B cell (primary cell): ENCODE results near the gene PCDHGB6. TPM values are rescaled to one million over a fixed set of nuclear protein-coding genes. Genes with fewer than 3 reads are reported as not detected.

Experiments used
- ATAC-seq: fragments of 200-7000 bp; cut with Tn5 transposase; one replicate; pipeline ENCODE4 v1.10.0; 2021; ENCODE audit warnings: low read depth, mild to moderate bottlenecking, moderate number of reproducible peaks, moderate library complexity
- CTCF ChIA-PET: fragments of 350-600 bp; sonication (Branson Sonifier 250); formaldehyde crosslinking; loops from one replicate; lab custom pipeline; 2021; ENCODE audit warnings: antibody characterized with exemption, inconsistent platforms; lab: Charles Lee
- POLR2A ChIA-PET: fragments of 350-600 bp; sonication (Branson Sonifier 250); formaldehyde crosslinking; loops from one replicate; lab custom pipeline; 2021; ENCODE audit warnings: antibody characterized with exemption; lab: Charles Lee
- DNase-seq: peaks from one replicate; pipeline ENCODE4 v3.0.0; 2013
- H2AFZ ChIP-seq: 2 replicates; pipeline ENCODE4 v1.6.1; 2012; ENCODE audit warnings: mild to moderate bottlenecking, low read depth, low read length; ENCODE audit not compliant: insufficient read depth, poor library complexity, severe bottlenecking
- H3K27ac ChIP-seq, 2 donors: 1 replicate in 1 of 2; 2 replicates in 1 of 2; pipeline ENCODE4 v1.5.1; 2012 to 2013; ENCODE audit warnings: low read length in 2 of 2, mild to moderate bottlenecking in 2 of 2, moderate library complexity in 1 of 2
- H3K27me3 ChIP-seq, 4 experiments: fragments of 200-600 bp in 1 of 4; sonication (generic) in 1 of 4; replicated peaks in 1 of 4; 1 replicate in 2 of 4; 2 replicates in 2 of 4; pipeline versions ENCODE4 v1.6.1 to v1.7.0; 2013 to 2016; ENCODE audit warnings: low read length in 3 of 4, mild to moderate bottlenecking in 2 of 4, mixed read lengths in 1 of 4, moderate library complexity in 1 of 4; ENCODE audit not compliant: insufficient read depth in 4 of 4, control insufficient read depth in 3 of 4; ENCODE audit errors: control extremely low read depth in 1 of 4
- H3K36me3 ChIP-seq, 2 experiments: replicated peaks in 1 of 2; 1 replicate in 1 of 2; 2 replicates in 1 of 2; pipeline versions ENCODE4 v1.6.1 to v1.7.1; 2013; ENCODE audit warnings: low read length in 1 of 2; ENCODE audit not compliant: insufficient read depth in 2 of 2, control insufficient read depth in 1 of 2; ENCODE audit errors: control extremely low read depth in 1 of 2, extremely low read depth in 1 of 2
- H3K4me1 ChIP-seq, 2 donors: fragments of 200-600 bp in 1 of 2; sonication (generic) in 1 of 2; 1 replicate in 1 of 2; 2 replicates in 1 of 2; pipeline versions ENCODE4 v1.5.1 to v1.6.1; 2013 to 2017; ENCODE audit warnings: low read length in 2 of 2; ENCODE audit not compliant: control insufficient read depth in 2 of 2, insufficient read depth in 2 of 2
- H3K4me2 ChIP-seq: replicated peaks from 2 replicates; pipeline ENCODE3; 2012; ENCODE audit warnings: mild to moderate bottlenecking, low read depth, low read length; ENCODE audit not compliant: poor library complexity, severe bottlenecking
- H3K4me3 ChIP-seq, 5 experiments: fragments of 200-600 bp in 1 of 5; sonication (generic) in 1 of 5; 1 replicate in 3 of 5; 2 replicates in 2 of 5; pipeline versions ENCODE4 v1.5.1 to v1.7.0; 2011 to 2016; ENCODE audit warnings: low read length in 4 of 5, mild to moderate bottlenecking in 4 of 5, low read depth in 2 of 5, control low read depth in 1 of 5, moderate library complexity in 1 of 5; ENCODE audit not compliant: insufficient read depth in 1 of 5; ENCODE audit errors: control extremely low read depth in 1 of 5, extremely low read depth in 1 of 5
- H3K79me2 ChIP-seq: fragments of 200-600 bp; sonication (generic); one replicate; pipeline ENCODE4 v1.6.0; 2016; ENCODE audit warnings: low read length; ENCODE audit not compliant: control insufficient read depth, insufficient read depth
- H3K9ac ChIP-seq: fragments of 200-600 bp; sonication (generic); 2 replicates; pipeline ENCODE4 v1.6.1; 2017; ENCODE audit warnings: mild to moderate bottlenecking, low read length, moderate library complexity
- H3K9me3 ChIP-seq, 3 donors: one replicate each; pipeline versions ENCODE4 v1.6.1 to v1.7.1; 2013; ENCODE audit warnings: low read length in 2 of 3; ENCODE audit not compliant: control insufficient read depth in 2 of 3, insufficient read depth in 1 of 3; ENCODE audit errors: control extremely low read depth in 1 of 3
- H4K20me1 ChIP-seq: 2 replicates; pipeline ENCODE4 v1.6.0; 2012; ENCODE audit warnings: mild to moderate bottlenecking, low read length; ENCODE audit not compliant: insufficient read depth, control insufficient read depth, poor library complexity, severe bottlenecking
- H3K27ac Mint-ChIP-seq: one replicate; pipeline ENCODE4 v1.8.0; 2021; ENCODE audit warnings: mixed read lengths
- H3K27me3 Mint-ChIP-seq: one replicate; pipeline ENCODE4 v1.8.0; 2021; ENCODE audit warnings: mixed read lengths
- H3K4me1 Mint-ChIP-seq: one replicate; pipeline ENCODE4 v1.8.0; 2021; ENCODE audit warnings: mixed read lengths
- H3K4me3 Mint-ChIP-seq: one replicate; pipeline ENCODE4 v1.8.0; 2021; ENCODE audit warnings: mixed read lengths
- H3K9me3 Mint-ChIP-seq: one replicate; pipeline ENCODE4 v1.8.0; 2022; ENCODE audit warnings: mixed read lengths; ENCODE audit not compliant: insufficient read depth
- CTCF ChIP-seq: fragments of 200-600 bp; IDR thresholded peaks from one replicate; pipeline ENCODE4 v1.8.0; 2022; ENCODE audit warnings: antibody characterized with exemption, mild to moderate bottlenecking
- EZH2 ChIP-seq: IDR thresholded peaks from 2 replicates; pipeline ENCODE4 v1.6.1; 2012; ENCODE audit warnings: borderline replicate concordance, low read depth, mild to moderate bottlenecking, moderate library complexity, low read length; ENCODE audit not compliant: insufficient read depth, poor library complexity, severe bottlenecking
- WGBS: methylation state at CpG from one replicate; pipeline ENCODE4 v1.1.5; 2013; ENCODE audit warnings: missing lambda C conversion rate; ENCODE audit not compliant: insufficient coverage; 5-methylcytosine and 5-hydroxymethylcytosine counted together
- intact Hi-C: fragments of 100-400 bp; cut with micrococcal nuclease; formaldehyde crosslinking; loops from one replicate; pipeline ENCODE4 v1.10.0; 2022
- polyA plus RNA-seq: library from polyadenylated mRNA; depleted of rRNA; stranded (reverse); fragments of >200 nt; gene quantifications from 2 replicates; pipeline ENCODE4 v1.2.3, GENCODE V29; 2012
- total RNA-seq, 2 donors: library from RNA; stranded (reverse); fragments of 120-200 nt in 1 of 2; gene quantifications; 1 replicate in 1 of 2; 2 replicates in 1 of 2; pipeline versions ENCODE4 v1.2.3 to v1.2.4, GENCODE V29; 2013 to 2022

PCDHGB6 gene
- total and polyA plus RNA-seq, 2 donors (not counting 1 experiment from before 2014, with no cell fraction given): 0.33 to 2.1 TPM

DNA sequence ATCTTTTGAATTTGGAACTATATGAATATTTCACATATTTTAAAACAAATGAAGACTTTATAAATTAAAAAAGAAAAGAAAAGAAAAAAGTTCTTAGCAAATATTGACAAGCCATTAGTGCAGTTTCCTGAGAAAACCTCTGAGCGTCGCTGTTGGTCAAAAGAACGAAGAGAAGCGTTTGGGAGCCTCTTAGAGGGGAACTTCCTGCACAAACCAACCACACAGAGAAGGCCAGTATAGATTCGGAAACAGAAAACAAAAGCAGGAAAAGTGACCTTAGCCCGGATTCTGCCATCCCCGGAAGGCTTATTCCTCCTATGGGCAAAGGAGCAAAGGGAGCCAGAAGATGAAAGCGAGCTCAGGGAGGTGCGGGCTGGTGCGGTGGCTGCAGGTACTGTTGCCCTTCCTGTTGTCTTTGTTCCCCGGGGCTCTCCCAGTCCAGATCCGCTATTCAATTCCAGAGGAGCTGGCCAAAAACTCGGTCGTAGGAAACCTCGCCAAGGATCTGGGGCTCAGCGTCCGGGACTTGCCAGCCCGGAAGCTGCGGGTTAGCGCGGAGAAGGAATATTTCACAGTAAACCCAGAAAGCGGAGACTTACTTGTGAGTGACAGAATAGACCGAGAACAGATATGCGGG lies 47.9 kb upstream of the PCDHGB6 start, which contains the start of gene PCDHGB2:
PCDHGB2 (plus strand) TSS at position 205 of the 637 bp plus-strand sequence; CDS start at position 347, 142 bp downstream.
- Histone ChIP-seq H3K9me3 (peaks cover 6 to 57% (median 43%) of the 10 kb centered on the region in 3 donors), H3K27me3 (peaks cover 0 to 69% (median 43%) of the 10 kb centered on the region in 4 experiments), H3K79me2 (no peaks in the 10 kb centered on the region)

More for the DNA sequence above, 47.9 kb upstream of the PCDHGB6 start, which contains the start of gene PCDHGB2:
- Histone ChIP-seq H3K9ac (peak within 1 kb of the TSS; percentile 49), H2AFZ (peak within 1 kb of the TSS; percentile 30), H3K4me2 (peak within 1 kb of the TSS; percentile 46), H3K4me1 (peaks cover 0 to 4% of the 10 kb centered on the region in 2 donors), H3K4me3 (peak within 1 kb of the TSS in 4 of 5 experiments; percentile 36 to 46 (median 44)), H4K20me1 (no peaks in the 10 kb centered on the region), H3K27ac (no peak within 1 kb of the TSS), H3K36me3 (no peaks in the 10 kb centered on the region)
- peak; percentile 47 for DNase-seq
- Mint-ChIP-seq H3K27me3 (peaks cover 64% of the 10 kb centered on the region), H3K9me3 (peaks cover 7% of the 10 kb centered on the region), H3K4me1 (peaks cover 9% of the 10 kb centered on the region), H3K4me3 (peak within 1 kb of the TSS; percentile 81), H3K27ac (peak within 1 kb of the TSS; percentile 28)
- ChIA-PET POLR2A (no interaction called here), CTCF (interaction anchor here (1.0 to 2.1 kb wide), 2 partner anchors 40 to 202 kb away, joined by 3 to 6 read pairs; partner anchors contain the start of gene TAF7)
- WGBS: 21% methylated on average over 22 of the region's 24 CpGs
- peak; percentile 43 for ATAC-seq
- peak; percentile 43 for TF ChIP-seq CTCF
- TF ChIP-seq EZH2: no peak
- intact Hi-C loops: no loop called here
